ENCODE measurements around the gene ALG12.

Gene ALG12

DNA sequence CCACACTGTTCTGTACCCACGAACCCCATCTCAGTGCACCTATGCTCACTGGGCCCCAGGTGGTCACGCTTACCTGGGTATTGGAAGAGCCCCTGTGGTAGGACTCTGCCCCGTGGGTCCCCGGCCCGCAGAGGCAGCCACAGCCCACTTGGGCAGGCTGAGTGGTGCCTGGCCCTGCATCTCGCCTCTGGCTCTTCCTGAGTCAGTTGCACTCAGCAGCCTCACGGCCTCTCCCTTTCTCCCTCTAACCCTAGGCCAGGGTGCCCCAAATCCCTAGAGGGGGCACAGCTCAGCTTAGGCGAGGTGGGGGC, 9.9 kb upstream of the ALG12 start:
- Histone ChIP-seq H3K9me3 (ENCODE audit: control insufficient read depth, insufficient read depth, low read length) (no peaks in the 10 kb centered on the region), H3K4me1 (ENCODE audit: control insufficient read depth, insufficient read depth, low read length) (no peaks in the 10 kb centered on the region; the same call in 1 of the 2 replicates), H3K36me3 (ENCODE audit: control insufficient read depth, insufficient read depth, low read length) (no peaks in the 10 kb centered on the region; the same call in 1 of the 2 replicates), H3K27ac (ENCODE audit: low read length) (no peak overlapping the region), H3K27me3 (ENCODE audit: control insufficient read depth, insufficient read depth, low read length) (peaks cover 6% of the 10 kb centered on the region; the same call in 1 of the 2 replicates), H3K4me3 (ENCODE audit: low read length) (no peak overlapping the region)
- no CpG with 5 or more reads among the region's 8 CpGs for WGBS (ENCODE audit: insufficient coverage, insufficient read length)
- no peak for DNase-seq (ENCODE audit: low read depth, low spot score)

DNA sequence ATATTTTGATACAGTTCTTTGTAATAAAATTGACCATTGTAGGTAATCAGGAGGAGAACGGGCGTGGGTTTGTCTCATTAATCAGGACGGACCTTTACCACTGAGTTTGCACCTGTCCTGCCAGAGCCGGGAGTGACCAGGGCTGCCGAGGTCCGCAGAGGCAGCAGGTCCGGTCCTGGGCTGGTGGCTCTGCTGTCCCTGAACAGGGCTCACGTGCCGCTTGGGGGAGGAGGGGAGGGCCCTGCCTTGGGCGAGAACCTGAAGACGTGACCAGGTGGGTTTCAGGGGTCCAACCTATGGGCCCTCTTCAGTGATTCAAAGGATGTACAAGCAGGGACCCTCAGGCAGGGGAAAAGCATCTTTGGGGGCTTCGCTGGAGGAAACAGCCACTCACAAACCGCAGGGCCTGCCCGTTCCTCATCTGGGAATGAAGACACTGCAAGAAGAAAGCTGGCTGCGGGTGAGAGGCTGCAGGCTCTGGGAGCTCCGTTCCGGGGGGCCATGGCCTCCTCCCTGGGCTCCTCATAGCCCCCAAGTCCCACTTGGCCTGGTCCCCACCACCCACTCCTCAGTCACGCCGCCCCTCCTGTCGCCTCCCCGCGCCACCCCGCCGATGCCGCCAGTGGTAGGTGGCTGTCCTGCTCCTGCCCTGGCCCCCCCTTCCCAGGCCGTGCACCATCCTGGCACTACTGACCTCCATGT, 9.4 kb upstream of the ALG12 start:
- peaks cover 6% of the 10 kb centered on the region; the same call in 1 of the 2 replicates for H3K27me3 ChIP-seq (ENCODE audit: control insufficient read depth, insufficient read depth, low read length)
- DNase-seq (ENCODE audit: low read depth, low spot score), result no peak
- no CpG with 5 or more reads among the region's 26 CpGs for WGBS (ENCODE audit: insufficient coverage, insufficient read length)
- H3K9me3 ChIP-seq (ENCODE audit: control insufficient read depth, insufficient read depth, low read length), result no peaks in the 10 kb centered on the region
- no peak overlapping the region for H3K27ac ChIP-seq (ENCODE audit: low read length)
- H3K36me3 ChIP-seq (ENCODE audit: control insufficient read depth, insufficient read depth, low read length), result no peaks in the 10 kb centered on the region; the same call in 1 of the 2 replicates
- H3K4me1 ChIP-seq (ENCODE audit: control insufficient read depth, insufficient read depth, low read length), result no peaks in the 10 kb centered on the region; the same call in 1 of the 2 replicates
- H3K4me3 ChIP-seq (ENCODE audit: low read length), result no peak overlapping the region

DNA sequence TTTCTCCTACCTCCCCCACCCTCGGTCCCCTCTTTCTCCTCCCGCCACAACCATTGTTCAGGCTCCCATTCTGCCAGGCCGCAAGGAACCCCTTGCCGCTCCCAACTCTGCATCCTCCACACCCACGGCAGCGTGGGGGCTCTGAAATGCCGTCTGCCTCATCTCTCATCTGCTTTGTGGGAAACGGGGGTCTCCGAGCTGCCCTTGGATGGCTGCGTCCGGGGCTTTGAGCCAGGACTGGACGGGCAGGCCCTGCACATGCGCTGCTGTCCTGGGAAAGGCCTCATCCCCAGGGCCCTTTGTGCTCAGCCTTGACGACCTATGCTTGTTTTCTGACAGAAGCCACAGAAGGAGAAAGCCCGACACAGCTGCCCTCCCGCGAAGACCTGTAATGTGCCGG, 8.7 kb upstream of the ALG12 start:
- H3K4me1 ChIP-seq (ENCODE audit: control insufficient read depth, insufficient read depth, low read length), result no peaks in the 10 kb centered on the region; the same call in 1 of the 2 replicates
- no peak overlapping the region; the same call in 1 of the 2 replicates for H3K4me3 ChIP-seq (ENCODE audit: low read length)
- no peaks in the 10 kb centered on the region; the same call in 1 of the 2 replicates for H3K36me3 ChIP-seq (ENCODE audit: control insufficient read depth, insufficient read depth, low read length)
- WGBS (ENCODE audit: insufficient coverage, insufficient read length), result no CpG with 5 or more reads among the region's 18 CpGs
- H3K9me3 ChIP-seq (ENCODE audit: control insufficient read depth, insufficient read depth, low read length), result no peaks in the 10 kb centered on the region
- peaks cover 6% of the 10 kb centered on the region; the same call in 1 of the 2 replicates for H3K27me3 ChIP-seq (ENCODE audit: control insufficient read depth, insufficient read depth, low read length)
- no peak for DNase-seq (ENCODE audit: low read depth, low spot score)
- no peak overlapping the region for H3K27ac ChIP-seq (ENCODE audit: low read length)

DNA sequence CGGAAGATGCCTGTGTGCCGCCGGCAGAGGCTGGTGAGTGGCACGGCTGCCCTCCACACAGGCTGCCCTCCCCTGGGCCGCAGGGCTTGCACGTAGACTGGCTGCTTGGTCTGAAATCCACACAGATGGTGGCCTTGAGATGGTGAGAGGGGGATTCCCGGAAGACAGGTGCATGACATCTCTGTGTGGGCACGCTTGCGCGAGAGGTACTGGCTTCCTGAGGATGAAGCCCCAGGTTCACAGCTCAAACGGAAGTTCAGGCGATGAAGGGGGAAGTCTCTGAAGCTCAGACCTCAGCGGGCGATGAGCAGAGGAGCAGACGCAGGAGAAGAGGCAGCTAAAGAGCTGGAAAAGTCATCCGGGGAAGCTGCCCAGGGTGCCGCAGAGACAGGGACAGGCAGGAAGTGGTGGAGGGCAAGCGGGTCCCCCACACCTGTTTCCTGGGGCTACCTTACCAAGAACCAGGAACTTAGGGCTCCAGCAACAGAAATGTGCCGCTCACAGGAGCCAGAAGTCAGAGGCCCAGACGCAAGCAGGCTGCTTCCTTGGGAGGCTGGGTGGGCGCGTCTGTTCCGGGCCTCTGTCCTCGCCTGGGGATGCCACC, 7.4 kb upstream of the ALG12 start:
- DNase-seq (ENCODE audit: low read depth, low spot score), result no peak
- Histone ChIP-seq H3K4me3 (ENCODE audit: low read length) (no peak overlapping the region), H3K27ac (ENCODE audit: low read length) (no peak overlapping the region), H3K36me3 (ENCODE audit: control insufficient read depth, insufficient read depth, low read length) (no peaks in the 10 kb centered on the region; the same call in none of the 2 replicates), H3K27me3 (ENCODE audit: control insufficient read depth, insufficient read depth, low read length) (peaks cover 6% of the 10 kb centered on the region; the same call in 1 of the 2 replicates), H3K9me3 (ENCODE audit: control insufficient read depth, insufficient read depth, low read length) (no peaks in the 10 kb centered on the region), H3K4me1 (ENCODE audit: control insufficient read depth, insufficient read depth, low read length) (no peaks in the 10 kb centered on the region; the same call in 1 of the 2 replicates)
- no CpG with 5 or more reads among the region's 24 CpGs for WGBS (ENCODE audit: insufficient coverage, insufficient read length)

DNA sequence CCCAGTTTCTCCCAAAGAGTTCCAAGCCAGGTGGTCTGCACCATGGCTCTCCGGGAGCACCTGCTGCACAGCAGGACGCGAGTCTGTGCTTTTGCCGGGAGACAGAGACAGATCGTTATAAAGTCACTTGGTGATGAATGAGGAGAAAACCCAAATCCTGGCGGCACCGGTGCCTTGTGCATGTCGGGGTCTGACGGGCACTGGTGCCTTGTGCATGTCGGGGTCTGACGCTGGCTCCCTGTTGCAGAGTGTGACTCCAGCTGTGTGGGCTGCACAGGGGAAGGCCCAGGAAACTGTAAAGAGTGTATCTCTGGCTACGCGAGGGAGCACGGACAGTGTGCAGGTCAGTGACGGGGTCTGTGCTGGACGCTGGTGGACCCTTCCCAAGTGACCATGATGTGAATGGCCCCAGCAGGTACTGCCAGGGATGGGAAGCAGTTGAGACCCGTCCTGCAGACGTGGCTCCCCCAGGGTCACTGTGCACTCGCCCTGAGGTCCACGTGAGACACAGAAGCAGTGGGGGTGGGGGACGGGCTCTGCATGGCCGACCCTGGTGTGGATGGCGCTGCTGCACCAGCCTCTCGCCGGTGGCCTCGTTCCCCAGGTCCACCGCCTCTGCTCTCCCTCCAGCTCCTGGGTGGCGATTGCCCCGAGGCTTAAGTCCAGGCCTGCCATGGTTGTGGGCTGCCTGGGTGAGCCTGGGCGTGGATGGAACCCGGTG, 6.0 kb upstream of the ALG12 start:
- H3K27me3 ChIP-seq (ENCODE audit: control insufficient read depth, insufficient read depth, low read length), result no peaks in the 10 kb centered on the region
- peaks cover 2% of the 10 kb centered on the region for H3K36me3 ChIP-seq (ENCODE audit: control insufficient read depth, insufficient read depth, low read length)
- no CpG with 5 or more reads among the region's 31 CpGs for WGBS (ENCODE audit: insufficient coverage, insufficient read length)
- no peak overlapping the region for H3K27ac ChIP-seq (ENCODE audit: low read length)
- no peaks in the 10 kb centered on the region; the same call in 1 of the 2 replicates for H3K4me1 ChIP-seq (ENCODE audit: control insufficient read depth, insufficient read depth, low read length)
- H3K4me3 ChIP-seq (ENCODE audit: low read length), result no peak overlapping the region
- no peaks in the 10 kb centered on the region for H3K9me3 ChIP-seq (ENCODE audit: control insufficient read depth, insufficient read depth, low read length)
- DNase-seq (ENCODE audit: low read depth, low spot score), result no peak

DNA sequence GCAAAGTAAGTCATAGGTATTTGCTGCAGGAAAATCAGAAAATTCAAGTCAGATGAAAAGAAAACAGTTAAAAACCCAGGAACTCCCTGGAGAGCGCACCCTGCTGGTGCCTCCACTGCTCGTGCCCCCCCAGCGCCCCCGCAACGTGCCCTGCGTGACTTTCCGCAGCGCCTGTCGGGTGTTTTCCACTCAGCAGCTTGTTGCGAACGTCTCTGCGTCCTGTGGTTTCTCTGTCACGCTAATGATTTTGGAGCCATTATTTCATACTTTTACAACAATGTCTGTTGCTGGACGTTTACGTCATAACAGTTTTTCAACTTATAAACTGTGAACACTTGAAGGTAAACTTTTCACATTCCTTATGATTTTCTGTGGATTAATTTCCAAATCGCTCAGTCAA, 5.2 kb upstream of the ALG12 start:
- Histone ChIP-seq H3K27me3 (ENCODE audit: control insufficient read depth, insufficient read depth, low read length) (no peaks in the 10 kb centered on the region), H3K9me3 (ENCODE audit: control insufficient read depth, insufficient read depth, low read length) (no peaks in the 10 kb centered on the region), H3K4me3 (ENCODE audit: low read length) (no peak overlapping the region), H3K36me3 (ENCODE audit: control insufficient read depth, insufficient read depth, low read length) (peaks cover 2% of the 10 kb centered on the region), H3K4me1 (ENCODE audit: control insufficient read depth, insufficient read depth, low read length) (no peaks in the 10 kb centered on the region; the same call in 1 of the 2 replicates), H3K27ac (ENCODE audit: low read length) (no peak overlapping the region)
- no CpG with 5 or more reads among the region's 16 CpGs for WGBS (ENCODE audit: insufficient coverage, insufficient read length)
- DNase-seq (ENCODE audit: low read depth, low spot score), result no peak

DNA sequence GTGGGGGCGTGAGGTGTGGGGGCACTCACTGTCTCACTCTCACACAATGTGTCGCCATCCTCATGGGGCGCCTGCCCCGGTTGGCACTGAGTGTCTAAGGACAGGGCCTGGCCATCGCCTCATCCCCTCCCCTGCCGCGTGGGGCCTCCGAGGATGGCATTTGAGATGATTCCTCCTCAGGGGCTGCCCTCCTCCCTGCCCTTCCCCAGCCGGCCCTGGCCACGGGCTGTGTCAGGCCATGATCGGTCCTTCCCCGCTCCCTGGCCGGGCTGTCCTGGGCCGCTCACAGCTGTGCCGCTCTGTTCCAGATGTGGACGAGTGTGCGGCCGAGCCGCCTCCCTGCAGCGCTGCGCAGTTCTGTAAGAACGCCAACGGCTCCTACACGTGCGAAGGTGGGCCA, 4.7 kb upstream of the ALG12 start:
- H3K9me3 ChIP-seq (ENCODE audit: control insufficient read depth, insufficient read depth, low read length), result no peaks in the 10 kb centered on the region
- no peak overlapping the region for H3K27ac ChIP-seq (ENCODE audit: low read length)
- no peak overlapping the region for H3K4me3 ChIP-seq (ENCODE audit: low read length)
- peaks cover 2% of the 10 kb centered on the region for H3K36me3 ChIP-seq (ENCODE audit: control insufficient read depth, insufficient read depth, low read length)
- H3K27me3 ChIP-seq (ENCODE audit: control insufficient read depth, insufficient read depth, low read length), result no peaks in the 10 kb centered on the region
- H3K4me1 ChIP-seq (ENCODE audit: control insufficient read depth, insufficient read depth, low read length), result no peaks in the 10 kb centered on the region; the same call in 1 of the 2 replicates
- no CpG with 5 or more reads among the region's 25 CpGs for WGBS (ENCODE audit: insufficient coverage, insufficient read length)
- no peak for DNase-seq (ENCODE audit: low read depth, low spot score)

DNA sequence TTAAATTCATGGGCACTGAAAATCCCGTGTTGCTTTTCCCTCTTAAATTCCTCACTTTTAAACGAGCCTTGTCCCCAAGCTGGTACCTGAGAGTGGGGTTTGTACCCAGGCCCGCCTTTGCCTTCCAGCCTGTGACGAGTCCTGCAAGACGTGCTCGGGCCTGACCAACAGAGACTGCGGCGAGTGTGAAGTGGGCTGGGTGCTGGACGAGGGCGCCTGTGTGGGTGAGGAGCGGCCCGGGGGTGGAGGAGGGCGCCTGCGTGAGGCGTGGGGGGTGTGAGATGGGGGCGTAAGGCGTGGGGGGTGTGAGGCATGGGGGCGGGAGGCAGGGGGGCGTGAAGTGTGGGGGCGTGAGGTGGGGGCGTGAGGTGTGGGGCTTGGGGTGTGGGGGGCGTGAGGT, 4.2 kb upstream of the ALG12 start:
- no peaks in the 10 kb centered on the region; the same call in 1 of the 2 replicates for H3K4me1 ChIP-seq (ENCODE audit: control insufficient read depth, insufficient read depth, low read length)
- H3K36me3 ChIP-seq (ENCODE audit: control insufficient read depth, insufficient read depth, low read length), result peaks cover 2% of the 10 kb centered on the region
- no peak overlapping the region for H3K27ac ChIP-seq (ENCODE audit: low read length)
- no peaks in the 10 kb centered on the region for H3K27me3 ChIP-seq (ENCODE audit: control insufficient read depth, insufficient read depth, low read length)
- WGBS (ENCODE audit: insufficient coverage, insufficient read length), result no CpG with 5 or more reads among the region's 22 CpGs
- H3K9me3 ChIP-seq (ENCODE audit: control insufficient read depth, insufficient read depth, low read length), result no peaks in the 10 kb centered on the region
- no peak overlapping the region for H3K4me3 ChIP-seq (ENCODE audit: low read length)
- DNase-seq (ENCODE audit: low read depth, low spot score), result no peak

DNA sequence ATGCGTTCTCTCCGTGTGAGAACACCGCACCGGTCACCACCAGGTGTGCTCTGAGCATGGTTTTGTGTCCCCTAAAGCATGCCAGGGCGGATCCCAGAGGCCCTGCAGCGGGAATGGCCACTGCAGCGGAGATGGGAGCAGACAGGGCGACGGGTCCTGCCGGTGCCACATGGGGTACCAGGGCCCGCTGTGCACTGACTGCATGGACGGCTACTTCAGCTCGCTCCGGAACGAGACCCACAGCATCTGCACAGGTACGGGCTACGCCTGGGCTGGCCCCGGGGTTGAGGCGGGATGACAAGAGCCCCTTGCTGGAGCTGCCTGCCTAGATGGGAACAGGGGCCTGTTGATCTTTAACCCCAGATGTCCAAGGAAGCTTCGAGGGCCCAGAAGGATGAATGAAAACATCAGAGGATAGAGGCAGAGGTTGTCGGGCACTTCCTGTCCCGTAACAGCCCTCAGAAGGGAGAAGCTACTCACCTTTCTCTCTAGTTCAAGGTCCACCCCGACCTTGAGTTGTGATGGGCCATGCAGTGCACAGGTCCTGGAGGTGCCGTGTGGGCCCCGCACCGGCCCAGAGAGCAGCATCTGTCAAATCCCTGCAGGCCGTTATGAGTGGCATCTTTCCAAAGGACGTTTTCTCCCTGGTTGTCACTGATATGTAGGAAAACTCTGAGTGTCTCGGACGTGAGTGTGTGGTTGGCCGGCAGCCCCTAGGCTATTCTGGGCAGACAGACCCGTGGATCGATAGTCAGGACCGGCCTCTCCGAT, 3.5 kb upstream of the ALG12 start:
- Histone ChIP-seq H3K27ac (ENCODE audit: low read length) (no peak overlapping the region), H3K27me3 (ENCODE audit: control insufficient read depth, insufficient read depth, low read length) (no peaks in the 10 kb centered on the region)

DNA sequence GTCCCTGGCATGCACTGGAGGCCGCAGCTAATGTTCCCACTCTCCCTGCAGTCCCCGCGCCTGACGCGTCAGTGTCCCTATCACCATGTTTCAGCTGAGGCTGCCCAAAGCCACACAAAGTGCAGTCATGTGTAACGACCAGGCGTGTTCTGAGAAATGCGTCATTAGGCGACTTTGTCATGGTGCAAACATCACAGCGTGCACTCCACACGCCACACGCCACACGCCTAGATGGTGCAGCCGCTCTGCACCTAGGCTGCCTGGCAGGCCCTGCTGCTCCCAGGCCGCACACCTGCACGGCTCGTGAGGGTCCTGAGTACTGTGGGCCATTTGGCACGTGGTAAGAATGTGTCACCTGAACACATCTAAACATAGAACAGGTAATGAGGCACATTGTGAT, 2.6 kb upstream of the ALG12 start:
- H3K27me3 ChIP-seq (ENCODE audit: control insufficient read depth, insufficient read depth, low read length), result no peaks in the 10 kb centered on the region
- no peaks in the 10 kb centered on the region for H3K4me1 ChIP-seq (ENCODE audit: control insufficient read depth, insufficient read depth, low read length)
- no CpG with 5 or more reads among the region's 18 CpGs for WGBS (ENCODE audit: insufficient coverage, insufficient read length)
- no peak overlapping the region for H3K4me3 ChIP-seq (ENCODE audit: low read length)
- H3K27ac ChIP-seq (ENCODE audit: low read length), result no peak overlapping the region
- no peaks in the 10 kb centered on the region for H3K9me3 ChIP-seq (ENCODE audit: control insufficient read depth, insufficient read depth, low read length)
- H3K36me3 ChIP-seq (ENCODE audit: control insufficient read depth, insufficient read depth, low read length), result peaks cover 2% of the 10 kb centered on the region
- no peak for DNase-seq (ENCODE audit: low read depth, low spot score)

More for the DNA sequence above, 3.5 kb upstream of the ALG12 start:
- H3K4me3 ChIP-seq (ENCODE audit: low read length), result no peak overlapping the region
- H3K9me3 ChIP-seq (ENCODE audit: control insufficient read depth, insufficient read depth, low read length), result no peaks in the 10 kb centered on the region
- H3K4me1 ChIP-seq (ENCODE audit: control insufficient read depth, insufficient read depth, low read length), result no peaks in the 10 kb centered on the region
- no CpG with 5 or more reads among the region's 35 CpGs for WGBS (ENCODE audit: insufficient coverage, insufficient read length)
- no peak for DNase-seq (ENCODE audit: low read depth, low spot score)
- peaks cover 2% of the 10 kb centered on the region for H3K36me3 ChIP-seq (ENCODE audit: control insufficient read depth, insufficient read depth, low read length)

Data from iPS DF 6.9 (cell line).